ENCODE data around the gene IFITM2.

IFITM2 gene

GRCh38 chr11:294780-295179 is 12.8 kb upstream of the IFITM2 start:
- Histone ChIP-seq H3K27ac (ENCODE audit: low read length) (no peak overlapping the region), H3K4me1 (ENCODE audit: control insufficient read depth, insufficient read depth, low read length) (peaks cover 9% of the 10 kb centered on the region), H3K27me3 (ENCODE audit: control insufficient read depth, insufficient read depth, low read length) (no peaks in the 10 kb centered on the region), H3K4me3 (ENCODE audit: low read length) (no peak overlapping the region), H3K36me3 (ENCODE audit: control insufficient read depth, insufficient read depth, low read length) (peaks cover 19% of the 10 kb centered on the region), H3K9me3 (ENCODE audit: control insufficient read depth, insufficient read depth, low read length) (no peaks in the 10 kb centered on the region)
- WGBS (ENCODE audit: insufficient coverage, insufficient read length): no CpG with 5 or more reads among the region's 16 CpGs
- DNase-seq (ENCODE audit: low read depth, low spot score): no peak

- no CpG with 5 or more reads among the region's 26 CpGs for WGBS (ENCODE audit: insufficient coverage, insufficient read length)
- peaks cover 12% of the 10 kb centered on the region for H3K4me1 ChIP-seq (ENCODE audit: control insufficient read depth, insufficient read depth, low read length)
Measured at GRCh38 chr11:295351-296170, 12.1 kb upstream of the IFITM2 start.

GRCh38 chr11:296171-297050 is 11.2 kb upstream of the IFITM2 start:
- H3K4me1 ChIP-seq (ENCODE audit: control insufficient read depth, insufficient read depth, low read length): peaks cover 14% of the 10 kb centered on the region
- no CpG with 5 or more reads among the region's 35 CpGs for WGBS (ENCODE audit: insufficient coverage, insufficient read length)
- no peak overlapping the region for H3K4me3 ChIP-seq (ENCODE audit: low read length)
- no peaks in the 10 kb centered on the region for H3K27me3 ChIP-seq (ENCODE audit: control insufficient read depth, insufficient read depth, low read length)
- H3K36me3 ChIP-seq (ENCODE audit: control insufficient read depth, insufficient read depth, low read length): peaks cover 19% of the 10 kb centered on the region
- DNase-seq (ENCODE audit: low read depth, low spot score): no peak
- no peak overlapping the region for H3K27ac ChIP-seq (ENCODE audit: low read length)
- no peaks in the 10 kb centered on the region for H3K9me3 ChIP-seq (ENCODE audit: control insufficient read depth, insufficient read depth, low read length)

More at GRCh38 chr11:295351-296170, 12.1 kb upstream of the IFITM2 start:
- Histone ChIP-seq H3K27ac (ENCODE audit: low read length) (no peak overlapping the region), H3K36me3 (ENCODE audit: control insufficient read depth, insufficient read depth, low read length) (peaks cover 19% of the 10 kb centered on the region), H3K9me3 (ENCODE audit: control insufficient read depth, insufficient read depth, low read length) (no peaks in the 10 kb centered on the region), H3K27me3 (ENCODE audit: control insufficient read depth, insufficient read depth, low read length) (no peaks in the 10 kb centered on the region), H3K4me3 (ENCODE audit: low read length) (no peak overlapping the region)
- no peak for DNase-seq (ENCODE audit: low read depth, low spot score)

GRCh38 chr11:297051-297585 is 10.5 kb upstream of the IFITM2 start:
- no peaks in the 10 kb centered on the region for H3K9me3 ChIP-seq (ENCODE audit: control insufficient read depth, insufficient read depth, low read length)
- peaks cover 14% of the 10 kb centered on the region for H3K4me1 ChIP-seq (ENCODE audit: control insufficient read depth, insufficient read depth, low read length)
- H3K27me3 ChIP-seq (ENCODE audit: control insufficient read depth, insufficient read depth, low read length): no peaks in the 10 kb centered on the region
- DNase-seq (ENCODE audit: low read depth, low spot score): no peak
- no peak overlapping the region for H3K4me3 ChIP-seq (ENCODE audit: low read length)
- no CpG with 5 or more reads among the region's 13 CpGs for WGBS (ENCODE audit: insufficient coverage, insufficient read length)
- no peak overlapping the region for H3K27ac ChIP-seq (ENCODE audit: low read length)
- H3K36me3 ChIP-seq (ENCODE audit: control insufficient read depth, insufficient read depth, low read length): peaks cover 19% of the 10 kb centered on the region

- no CpG with 5 or more reads among the region's 26 CpGs for WGBS (ENCODE audit: insufficient coverage, insufficient read length)
- Histone ChIP-seq H3K9me3 (ENCODE audit: control insufficient read depth, insufficient read depth, low read length) (no peaks in the 10 kb centered on the region), H3K4me1 (ENCODE audit: control insufficient read depth, insufficient read depth, low read length) (peaks cover 14% of the 10 kb centered on the region), H3K27ac (ENCODE audit: low read length) (no peak overlapping the region), H3K36me3 (ENCODE audit: control insufficient read depth, insufficient read depth, low read length) (peaks cover 15% of the 10 kb centered on the region), H3K4me3 (ENCODE audit: low read length) (no peak overlapping the region), H3K27me3 (ENCODE audit: control insufficient read depth, insufficient read depth, low read length) (no peaks in the 10 kb centered on the region)
- no peak for DNase-seq (ENCODE audit: low read depth, low spot score)
Measured at GRCh38 chr11:297586-298405, 9.8 kb upstream of the IFITM2 start.

- Histone ChIP-seq H3K9me3 (ENCODE audit: control insufficient read depth, insufficient read depth, low read length) (no peaks in the 10 kb centered on the region), H3K36me3 (ENCODE audit: control insufficient read depth, insufficient read depth, low read length) (peaks cover 13% of the 10 kb centered on the region), H3K27me3 (ENCODE audit: control insufficient read depth, insufficient read depth, low read length) (no peaks in the 10 kb centered on the region), H3K4me1 (ENCODE audit: control insufficient read depth, insufficient read depth, low read length) (peaks cover 14% of the 10 kb centered on the region), H3K4me3 (ENCODE audit: low read length) (no peak overlapping the region), H3K27ac (ENCODE audit: low read length) (no peak overlapping the region)
- no peak for DNase-seq (ENCODE audit: low read depth, low spot score)
- no CpG with 5 or more reads among the region's 15 CpGs for WGBS (ENCODE audit: insufficient coverage, insufficient read length)
Measured at GRCh38 chr11:298406-299065, 9.1 kb upstream of the IFITM2 start.

DNA sequence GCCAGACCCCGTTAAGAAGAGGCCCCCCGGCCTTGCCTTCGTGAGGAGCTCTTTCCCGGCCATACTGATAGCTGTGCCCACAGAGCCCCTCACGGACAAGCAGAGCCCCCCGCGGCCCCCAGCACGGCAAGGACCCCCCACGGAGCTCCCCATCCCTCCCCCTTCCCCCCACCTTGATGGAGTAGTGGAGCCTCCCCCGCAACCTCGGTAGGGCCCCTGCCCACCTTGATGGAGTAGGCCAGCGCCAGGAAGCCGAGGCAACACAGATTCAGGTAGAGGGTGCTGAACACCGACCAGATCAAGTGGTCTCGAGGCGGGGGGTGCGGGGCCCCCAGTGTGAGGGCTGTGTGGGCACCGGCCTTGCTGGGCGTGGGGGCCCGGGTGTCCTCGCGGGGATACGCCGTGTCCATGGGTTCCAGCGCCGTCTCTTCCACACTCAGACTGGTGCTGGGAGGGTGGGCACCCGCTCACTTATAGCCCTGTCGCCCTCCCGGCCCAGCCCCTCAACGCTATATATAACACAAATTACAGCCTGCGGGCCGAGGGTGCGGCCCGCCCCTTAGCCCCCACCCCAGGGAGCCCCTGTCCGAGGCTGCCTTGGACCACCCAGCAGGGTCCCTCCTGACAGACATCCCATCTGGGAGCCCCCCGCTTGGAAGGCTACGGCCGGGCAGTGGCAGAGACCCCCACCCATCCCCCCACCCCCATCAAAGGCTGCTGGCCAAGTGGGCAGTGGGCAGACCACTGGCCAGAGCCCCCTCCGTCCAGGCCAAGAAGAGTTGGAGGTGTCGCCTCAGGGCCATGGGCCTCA is 8.3 kb upstream of the IFITM2 start, which contains the start of gene IFITM5:
IFITM5 (minus strand) TSS at position 446 of the 811 bp plus-strand sequence; CDS start at position 410, 36 bp downstream.
- H3K4me3 ChIP-seq (ENCODE audit: low read length): no peak within 1 kb of the TSS
- H3K4me1 ChIP-seq (ENCODE audit: control insufficient read depth, insufficient read depth, low read length): peaks cover 19% of the 10 kb centered on the region
- no peaks in the 10 kb centered on the region for H3K9me3 ChIP-seq (ENCODE audit: control insufficient read depth, insufficient read depth, low read length)
- no peaks in the 10 kb centered on the region for H3K27me3 ChIP-seq (ENCODE audit: control insufficient read depth, insufficient read depth, low read length)
- H3K36me3 ChIP-seq (ENCODE audit: control insufficient read depth, insufficient read depth, low read length): peaks cover 6% of the 10 kb centered on the region
- no peak for DNase-seq (ENCODE audit: low read depth, low spot score)
- H3K27ac ChIP-seq (ENCODE audit: low read length): no peak within 1 kb of the TSS
- no CpG with 5 or more reads among the region's 40 CpGs for WGBS (ENCODE audit: insufficient coverage, insufficient read length)

DNA sequence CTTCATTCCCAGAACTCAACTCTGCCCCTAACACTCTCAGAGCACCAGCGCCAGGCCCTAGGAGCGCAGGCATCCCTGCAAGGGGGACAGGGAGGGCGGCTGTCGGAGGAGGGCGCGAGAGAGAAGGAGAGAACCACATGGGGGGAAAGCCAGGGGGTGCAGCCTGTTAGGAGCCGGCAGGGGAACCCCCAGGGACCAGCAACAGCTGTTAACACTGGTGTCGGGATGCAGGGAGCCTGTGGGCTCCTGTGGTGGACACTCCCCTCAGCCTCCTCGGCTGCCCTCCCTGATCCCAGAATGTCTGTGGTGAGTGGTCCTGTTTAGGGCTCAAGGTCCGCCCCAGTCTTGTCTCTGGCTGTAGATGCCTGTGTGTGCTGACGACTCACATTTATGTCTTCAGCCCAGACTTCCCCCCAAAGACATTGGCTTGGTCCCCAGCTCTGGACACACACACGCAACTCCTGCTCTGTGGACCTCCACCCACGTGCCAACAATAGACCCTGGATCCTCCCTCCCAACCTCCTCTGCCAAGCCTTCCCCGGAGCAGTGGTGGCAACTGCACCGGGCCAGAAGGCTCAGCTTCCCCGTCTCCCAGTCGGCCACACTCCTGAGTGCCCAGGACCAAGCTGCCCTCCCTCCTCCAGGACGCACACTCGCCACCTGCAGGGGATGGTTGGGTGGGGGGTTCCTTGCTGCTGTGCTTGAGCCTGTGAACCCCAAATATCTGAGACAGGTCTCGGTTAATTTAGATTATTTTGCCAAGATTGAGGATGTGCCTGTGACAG is 7.5 kb upstream of the IFITM2 start:
- no peaks in the 10 kb centered on the region for H3K27me3 ChIP-seq (ENCODE audit: control insufficient read depth, insufficient read depth, low read length)
- no CpG with 5 or more reads among the region's 20 CpGs for WGBS (ENCODE audit: insufficient coverage, insufficient read length)
- H3K9me3 ChIP-seq (ENCODE audit: control insufficient read depth, insufficient read depth, low read length): no peaks in the 10 kb centered on the region
- DNase-seq (ENCODE audit: low read depth, low spot score): no peak
- H3K36me3 ChIP-seq (ENCODE audit: control insufficient read depth, insufficient read depth, low read length): no peaks in the 10 kb centered on the region; the same call in 1 of the 2 replicates
- H3K4me3 ChIP-seq (ENCODE audit: low read length): no peak overlapping the region
- H3K4me1 ChIP-seq (ENCODE audit: control insufficient read depth, insufficient read depth, low read length): peaks cover 19% of the 10 kb centered on the region
- H3K27ac ChIP-seq (ENCODE audit: low read length): no peak overlapping the region
